Calu3 (cell line): ENCODE data around the gene ZPBP. TPM values are rescaled to one million over a fixed set of nuclear protein-coding genes. Genes with fewer than 3 reads are reported as not detected.
A peak's percentile ranks its signal among the peaks of the same experiment; 100 is the strongest.

Experiments
- BruUV-seq: library from RNA; stranded (reverse); fragments of 400-500 nt; replicated peaks from 2 replicates; lab custom pipeline; 2021; lab: Mats Ljungman, UMichigan
- CTCF ChIA-PET: fragments of 300-600 bp; sonication (Branson Sonifier 250); formaldehyde crosslinking; loops from one replicate; lab custom pipeline; 2022; ENCODE audit warnings: antibody characterized with exemption; lab: Charles Lee
- DNase-seq: peaks from one replicate; pipeline ENCODE4 v3.0.0; 2022
- H3K27ac Mint-ChIP-seq: one replicate; pipeline ENCODE4 v1.8.0; 2022; ENCODE audit warnings: mixed read lengths; ENCODE audit not compliant: unreplicated experiment
- H3K27me3 Mint-ChIP-seq: one replicate; pipeline ENCODE4 v1.8.0; 2022; ENCODE audit warnings: mixed read lengths; ENCODE audit not compliant: unreplicated experiment
- H3K36me3 Mint-ChIP-seq: one replicate; pipeline ENCODE4 v1.8.0; 2022; ENCODE audit warnings: mild to moderate bottlenecking, moderate library complexity, mixed read lengths; ENCODE audit not compliant: insufficient read depth, unreplicated experiment
- H3K4me1 Mint-ChIP-seq: one replicate; pipeline ENCODE4 v1.8.0; 2022; ENCODE audit warnings: mild to moderate bottlenecking, low read depth, mixed read lengths; ENCODE audit not compliant: unreplicated experiment
- H3K4me3 Mint-ChIP-seq: one replicate; pipeline ENCODE4 v1.8.0; 2022; ENCODE audit warnings: mild to moderate bottlenecking, low read depth, moderate library complexity, mixed read lengths; ENCODE audit not compliant: unreplicated experiment
- H3K9me3 Mint-ChIP-seq: one replicate; pipeline ENCODE4 v1.8.0; 2022; ENCODE audit warnings: low read depth, mixed read lengths; ENCODE audit not compliant: unreplicated experiment
- intact Hi-C: fragments of 100-400 bp; cut with micrococcal nuclease; formaldehyde crosslinking; loops from one replicate; pipeline ENCODE4 v1.10.0; 2022; ENCODE audit not compliant: unreplicated experiment
- total RNA-seq: library from RNA; stranded (reverse); gene quantifications from 2 replicates; pipeline ENCODE4 v1.2.3, GENCODE V29; 2022
- TF ChIP-seq, protein P1 (sequence below): fragments of 200-600 bp; IDR thresholded peaks from one replicate; pipeline ENCODE4 v1.8.0; 2022; ENCODE audit warnings: antibody characterized with exemption; ENCODE audit not compliant: unreplicated experiment

ZPBP gene
- total RNA-seq, 1 experiment from 2014 or later = not detected

DNA sequence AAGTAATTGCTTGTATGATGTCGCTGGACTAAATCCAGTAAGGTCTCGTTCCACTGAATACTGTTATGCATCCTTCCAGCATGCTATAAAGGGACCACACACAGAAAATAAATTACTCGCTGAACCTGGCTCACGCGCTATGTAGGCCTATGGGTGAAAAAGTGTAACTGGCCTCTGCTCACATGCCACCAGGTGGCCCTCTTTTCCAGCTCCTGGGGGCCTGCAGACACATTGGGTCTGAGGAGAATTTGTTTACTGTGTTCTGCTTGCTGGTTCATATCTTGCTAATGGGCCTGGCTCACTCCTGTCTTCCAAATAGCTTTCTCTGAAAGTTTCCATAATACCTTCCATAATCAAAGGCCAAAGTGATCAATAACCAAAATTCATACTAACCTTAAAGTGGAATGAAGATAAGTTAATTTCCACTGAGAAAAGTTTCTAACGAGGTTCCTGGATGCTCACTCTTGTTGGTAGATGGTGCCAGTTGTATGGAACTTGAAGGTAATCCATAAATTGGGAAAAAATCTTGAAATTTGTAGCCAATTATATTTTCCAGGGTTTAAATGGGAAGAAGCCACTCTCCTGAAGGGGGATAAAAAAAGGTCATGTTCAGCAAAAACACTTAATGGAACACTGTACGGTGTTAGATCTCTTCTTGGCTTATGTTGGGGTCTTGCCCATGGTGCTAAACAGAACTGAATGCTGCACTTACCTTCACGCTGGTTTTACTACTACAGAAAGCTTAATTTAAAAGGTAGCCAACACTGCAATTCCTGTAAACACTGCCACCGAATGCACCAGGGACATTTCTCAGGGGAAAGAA is 27.0 kb upstream of the ZPBP start:
- Mint-ChIP-seq H3K4me1 (no peaks in the 10 kb centered on the region), H3K9me3 (no peaks in the 10 kb centered on the region), H3K27me3 (peaks cover 42% of the 10 kb centered on the region), H3K4me3 (no peak overlapping the region), H3K36me3 (no peaks in the 10 kb centered on the region), H3K27ac (no peak overlapping the region)
- TF ChIP-seq, protein P1, sequence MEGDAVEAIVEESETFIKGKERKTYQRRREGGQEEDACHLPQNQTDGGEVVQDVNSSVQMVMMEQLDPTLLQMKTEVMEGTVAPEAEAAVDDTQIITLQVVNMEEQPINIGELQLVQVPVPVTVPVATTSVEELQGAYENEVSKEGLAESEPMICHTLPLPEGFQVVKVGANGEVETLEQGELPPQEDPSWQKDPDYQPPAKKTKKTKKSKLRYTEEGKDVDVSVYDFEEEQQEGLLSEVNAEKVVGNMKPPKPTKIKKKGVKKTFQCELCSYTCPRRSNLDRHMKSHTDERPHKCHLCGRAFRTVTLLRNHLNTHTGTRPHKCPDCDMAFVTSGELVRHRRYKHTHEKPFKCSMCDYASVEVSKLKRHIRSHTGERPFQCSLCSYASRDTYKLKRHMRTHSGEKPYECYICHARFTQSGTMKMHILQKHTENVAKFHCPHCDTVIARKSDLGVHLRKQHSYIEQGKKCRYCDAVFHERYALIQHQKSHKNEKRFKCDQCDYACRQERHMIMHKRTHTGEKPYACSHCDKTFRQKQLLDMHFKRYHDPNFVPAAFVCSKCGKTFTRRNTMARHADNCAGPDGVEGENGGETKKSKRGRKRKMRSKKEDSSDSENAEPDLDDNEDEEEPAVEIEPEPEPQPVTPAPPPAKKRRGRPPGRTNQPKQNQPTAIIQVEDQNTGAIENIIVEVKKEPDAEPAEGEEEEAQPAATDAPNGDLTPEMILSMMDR = peak; percentile 40
- peak; percentile 23 for DNase-seq
- intact Hi-C loops = no loop called here
- no TSS peak for BruUV-seq
- CTCF ChIA-PET = interaction anchor here (0.6 kb wide), 1 partner anchor 1041 kb away, joined by 4 read pairs; no protein-coding TSS in a partner anchor

DNA sequence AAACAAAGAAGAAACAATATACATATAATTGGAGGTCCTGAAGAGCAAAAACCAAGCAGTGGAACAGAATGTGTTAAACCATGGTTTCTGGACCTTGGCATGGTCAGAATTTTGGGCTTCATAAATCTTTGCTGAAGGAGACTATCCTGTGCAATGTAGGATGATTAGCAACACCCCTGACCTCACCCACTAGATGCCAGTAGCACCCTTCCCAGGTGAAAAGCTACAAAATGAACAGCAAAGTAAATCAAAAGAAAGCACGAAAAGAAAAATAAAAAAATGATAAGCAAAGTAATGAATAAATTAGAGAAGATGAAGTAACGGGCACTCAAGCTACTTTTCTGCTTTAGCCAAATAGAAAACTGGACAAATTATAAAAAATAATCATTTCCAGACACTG is 19.2 kb upstream of the ZPBP start:
- TF ChIP-seq, protein P1 = no peak
- DNase-seq = no peak
- Mint-ChIP-seq H3K4me3 (no peak overlapping the region), H3K36me3 (no peaks in the 10 kb centered on the region), H3K27ac (no peak overlapping the region), H3K27me3 (peaks cover 24% of the 10 kb centered on the region), H3K4me1 (peaks cover 6% of the 10 kb centered on the region), H3K9me3 (no peaks in the 10 kb centered on the region)
- CTCF ChIA-PET = no interaction called here
- no TSS peak for BruUV-seq
- intact Hi-C loops = no loop called here

DNA sequence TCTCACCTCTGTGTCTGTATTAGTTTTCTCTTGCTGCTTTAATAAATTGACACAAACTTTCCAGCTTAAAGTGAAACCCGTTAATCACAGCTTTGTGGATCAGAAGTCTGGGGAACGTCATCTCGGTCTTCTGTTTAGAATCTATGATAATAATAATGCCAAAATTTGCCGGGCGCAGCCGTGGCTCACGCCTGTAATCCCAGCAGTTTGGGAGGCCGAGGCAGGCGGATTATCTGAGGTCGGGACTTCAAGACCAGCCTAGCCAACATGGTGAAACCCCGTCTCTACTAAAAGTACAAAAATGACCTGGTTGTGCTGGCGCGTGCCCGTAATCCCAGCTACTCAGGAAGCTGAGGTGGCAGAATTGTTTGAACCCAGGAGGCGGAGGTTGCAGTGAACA is 8.8 kb upstream of the ZPBP start:
- no TSS peak for BruUV-seq
- Mint-ChIP-seq H3K4me3 (no peak overlapping the region), H3K36me3 (no peaks in the 10 kb centered on the region), H3K27me3 (peaks cover 21% of the 10 kb centered on the region), H3K27ac (no peak overlapping the region), H3K9me3 (no peaks in the 10 kb centered on the region), H3K4me1 (no peaks in the 10 kb centered on the region)
- intact Hi-C loops = no loop called here
- DNase-seq = no peak
- TF ChIP-seq, protein P1 = no peak
- CTCF ChIA-PET = no interaction called here

DNA sequence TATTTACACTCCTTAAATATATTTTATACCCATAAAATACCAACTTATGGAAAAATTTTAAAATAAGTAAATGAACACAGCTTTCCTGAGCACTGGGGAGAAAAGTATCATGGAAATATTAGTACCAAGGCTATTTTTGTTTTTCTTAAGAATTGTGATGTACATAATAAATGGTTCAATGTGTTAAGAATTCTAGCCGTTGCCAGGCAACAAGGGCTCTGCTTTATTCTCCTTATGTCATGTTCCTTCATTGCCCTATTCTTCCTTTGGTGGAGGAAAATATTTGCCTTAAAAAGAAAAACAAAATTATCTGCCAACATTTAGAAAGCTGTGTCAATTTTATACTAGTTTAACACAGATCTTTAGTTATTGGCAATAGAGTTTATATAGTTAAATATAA is 2.6 kb upstream of the ZPBP start:
- intact Hi-C loops = no loop called here
- Mint-ChIP-seq H3K4me3 (no peak overlapping the region), H3K36me3 (no peaks in the 10 kb centered on the region), H3K27me3 (peaks cover 45% of the 10 kb centered on the region), H3K27ac (no peak overlapping the region), H3K4me1 (no peaks in the 10 kb centered on the region), H3K9me3 (no peaks in the 10 kb centered on the region)
- no TSS peak for BruUV-seq
- TF ChIP-seq, protein P1 = no peak
- DNase-seq = no peak
- CTCF ChIA-PET = interaction anchor here (0.7 kb wide), 1 partner anchor 114 kb away, joined by 3 read pairs; no protein-coding TSS in a partner anchor
